Activated CD8-positive, alpha-beta T cell treated with anti-CD3 and anti-CD28 coated beads for 36 hours (primary cell): Measurements from ENCODE around the gene PTPRN2. TPM values are rescaled to one million over a fixed set of nuclear protein-coding genes. Genes with fewer than 3 reads are reported as not detected.

ENCODE experiments used
- ATAC-seq: fragments of 200-7000 bp; cut with Tn5 transposase; one replicate; pipeline ENCODE4 v1.10.0; 2021; ENCODE audit warnings: mild to moderate bottlenecking, moderate library complexity
- CTCF ChIA-PET: fragments of 350-600 bp; sonication (Branson Sonifier 250); formaldehyde crosslinking; loops from one replicate; lab custom pipeline; 2021; ENCODE audit warnings: antibody characterized with exemption; lab: Charles Lee
- POLR2A ChIA-PET: fragments of 350-600 bp; sonication (Branson Sonifier 250); formaldehyde crosslinking; loops from one replicate; lab custom pipeline; 2021; ENCODE audit warnings: antibody characterized with exemption; lab: Charles Lee
- DNase-seq: peaks from one replicate; pipeline ENCODE4 v3.0.0-alpha.2; 2020
- H3K27ac Mint-ChIP-seq: one replicate; pipeline ENCODE4 v1.8.0; 2021; ENCODE audit warnings: mild to moderate bottlenecking, mixed read lengths
- H3K27me3 Mint-ChIP-seq: one replicate; pipeline ENCODE4 v1.8.0; 2021; ENCODE audit warnings: mixed read lengths
- H3K36me3 Mint-ChIP-seq: one replicate; pipeline ENCODE4 v1.8.0; 2021; ENCODE audit warnings: low read depth, mixed read lengths
- H3K4me1 Mint-ChIP-seq: one replicate; pipeline ENCODE4 v1.8.0; 2021; ENCODE audit warnings: low read depth, mixed read lengths
- H3K4me3 Mint-ChIP-seq: one replicate; pipeline ENCODE4 v1.8.0; 2021; ENCODE audit warnings: mild to moderate bottlenecking, moderate library complexity, mixed read lengths
- H3K9me3 Mint-ChIP-seq: one replicate; pipeline ENCODE4 v1.8.0; 2021; ENCODE audit warnings: mixed read lengths
- intact Hi-C: fragments of 100-400 bp; cut with micrococcal nuclease; formaldehyde crosslinking; loops from one replicate; pipeline ENCODE4 v1.10.0; 2022
- total RNA-seq, 2 experiments: library from RNA; stranded (reverse); gene quantifications; one replicate each; pipeline ENCODE4 v1.2.3, GENCODE V29; 2021
- TF ChIP-seq, protein P1 (sequence below): fragments of 200-600 bp; IDR thresholded peaks from one replicate; pipeline ENCODE4 v1.8.0; 2022; ENCODE audit warnings: antibody characterized with exemption, mild to moderate bottlenecking

Gene PTPRN2
- total RNA-seq, 2 experiments from 2014 or later, result 0.49 to 0.65 TPM

DNA sequence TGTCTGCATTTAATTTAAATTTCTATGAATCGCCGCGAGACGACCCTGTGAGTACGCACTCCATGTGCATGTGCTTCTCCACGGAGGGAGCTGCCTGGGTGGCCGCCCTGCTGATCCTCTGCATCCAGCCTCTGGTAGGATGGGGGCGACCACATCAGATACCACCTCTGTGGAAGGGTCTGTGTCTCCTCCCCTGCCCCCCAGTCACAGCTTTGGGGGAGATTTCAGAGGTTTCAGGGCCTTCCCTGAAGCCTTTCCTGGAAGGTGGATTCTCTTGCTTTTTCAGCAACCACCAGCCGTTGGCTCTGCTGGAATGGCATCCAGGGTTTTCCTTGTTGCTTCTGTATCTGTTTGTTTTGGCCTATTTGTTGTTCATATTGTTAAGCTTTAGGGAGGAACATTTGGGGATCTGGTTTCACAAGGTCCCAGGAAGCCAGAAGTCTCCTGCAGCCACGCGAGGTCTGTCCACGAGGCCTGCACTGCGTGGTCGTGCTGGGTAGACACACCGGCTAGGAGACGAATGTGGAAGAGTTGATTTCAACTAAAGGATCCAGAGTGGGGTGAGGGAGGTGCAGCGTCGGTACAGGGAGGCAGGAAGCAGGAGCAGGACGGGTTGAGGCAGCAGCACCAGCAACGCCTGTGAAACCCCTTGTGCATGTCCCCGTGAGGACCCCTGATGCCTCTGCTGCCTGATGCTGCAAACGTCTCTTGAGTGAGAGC, 329.1 kb downstream of the PTPRN2 start:
- Mint-ChIP-seq H3K27ac (no peak overlapping the region), H3K36me3 (no peaks in the 10 kb centered on the region), H3K4me3 (no peak overlapping the region), H3K27me3 (no peaks in the 10 kb centered on the region), H3K4me1 (no peaks in the 10 kb centered on the region), H3K9me3 (no peaks in the 10 kb centered on the region)
- intact Hi-C loops, result no loop called here
- ATAC-seq (no peak), DNase-seq (no peak)
- ChIA-PET POLR2A (no interaction called here), CTCF (no interaction called here)
- TF ChIP-seq, protein P1, sequence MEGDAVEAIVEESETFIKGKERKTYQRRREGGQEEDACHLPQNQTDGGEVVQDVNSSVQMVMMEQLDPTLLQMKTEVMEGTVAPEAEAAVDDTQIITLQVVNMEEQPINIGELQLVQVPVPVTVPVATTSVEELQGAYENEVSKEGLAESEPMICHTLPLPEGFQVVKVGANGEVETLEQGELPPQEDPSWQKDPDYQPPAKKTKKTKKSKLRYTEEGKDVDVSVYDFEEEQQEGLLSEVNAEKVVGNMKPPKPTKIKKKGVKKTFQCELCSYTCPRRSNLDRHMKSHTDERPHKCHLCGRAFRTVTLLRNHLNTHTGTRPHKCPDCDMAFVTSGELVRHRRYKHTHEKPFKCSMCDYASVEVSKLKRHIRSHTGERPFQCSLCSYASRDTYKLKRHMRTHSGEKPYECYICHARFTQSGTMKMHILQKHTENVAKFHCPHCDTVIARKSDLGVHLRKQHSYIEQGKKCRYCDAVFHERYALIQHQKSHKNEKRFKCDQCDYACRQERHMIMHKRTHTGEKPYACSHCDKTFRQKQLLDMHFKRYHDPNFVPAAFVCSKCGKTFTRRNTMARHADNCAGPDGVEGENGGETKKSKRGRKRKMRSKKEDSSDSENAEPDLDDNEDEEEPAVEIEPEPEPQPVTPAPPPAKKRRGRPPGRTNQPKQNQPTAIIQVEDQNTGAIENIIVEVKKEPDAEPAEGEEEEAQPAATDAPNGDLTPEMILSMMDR, result no peak

DNA sequence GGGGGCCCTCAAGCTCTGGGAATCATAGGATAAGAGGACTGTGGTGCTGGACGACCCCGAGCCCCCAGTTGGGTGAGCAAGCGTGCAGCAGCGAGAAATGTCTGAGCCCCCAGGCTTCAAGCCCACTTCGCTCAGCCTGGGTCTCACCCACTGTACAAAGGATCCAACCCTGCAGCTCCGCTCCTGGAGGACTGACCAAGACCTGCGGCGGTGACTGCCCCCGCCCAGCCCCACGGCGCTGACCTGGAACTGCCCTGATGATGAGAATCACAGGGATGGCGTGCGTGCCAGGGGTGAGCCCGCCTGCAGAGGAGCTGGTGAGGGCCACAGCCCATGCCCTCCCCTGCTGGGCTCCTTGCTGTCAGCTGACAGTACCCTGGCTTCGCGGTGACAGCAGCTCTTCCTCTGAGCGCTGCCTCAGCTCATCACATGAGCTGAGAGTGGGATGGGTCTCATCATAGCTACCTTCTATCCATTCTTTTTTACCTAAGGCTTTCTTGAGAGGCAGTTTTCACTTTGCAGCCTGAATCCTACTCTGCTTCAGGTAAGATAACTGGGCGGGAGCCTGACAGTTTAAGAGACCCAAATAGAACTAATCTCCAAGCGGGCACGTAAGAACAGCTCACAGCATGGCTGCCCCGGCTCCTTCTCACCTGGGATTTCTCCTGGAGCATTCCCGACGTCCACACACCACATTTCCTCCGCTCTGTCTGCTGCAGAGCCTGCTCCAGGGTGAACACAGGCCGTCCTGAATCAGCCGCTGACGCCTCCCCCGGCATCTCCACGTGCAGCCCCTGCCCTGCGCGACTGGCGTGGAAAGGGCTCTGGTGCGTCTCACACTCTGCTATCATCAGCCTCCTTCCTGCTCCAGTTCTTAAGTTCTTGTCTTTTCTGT, 329.9 kb downstream of the PTPRN2 start:
- H3K36me3 Mint-ChIP-seq, result no peaks in the 10 kb centered on the region
- CTCF ChIA-PET, result no interaction called here
- TF ChIP-seq, protein P1, result no peak

DNA sequence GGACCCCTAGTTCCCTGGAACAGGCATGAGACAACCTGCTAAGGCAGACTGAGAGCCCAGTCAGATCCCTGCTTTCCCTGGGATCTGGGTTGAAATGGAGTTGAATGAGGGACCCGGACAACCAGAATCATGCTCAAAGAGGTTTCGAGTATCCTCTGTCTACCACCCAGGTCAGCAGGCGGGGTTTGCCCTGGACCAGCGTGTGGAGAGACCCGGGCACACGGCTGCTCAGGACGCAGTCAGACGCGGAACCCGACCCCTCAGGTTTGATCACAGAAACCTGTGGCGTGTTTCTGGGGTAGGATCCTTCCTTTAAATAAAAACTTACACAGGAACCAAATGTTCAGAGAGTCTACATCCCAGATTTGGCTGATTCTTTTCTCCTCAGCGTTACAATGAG, 330.6 kb downstream of the PTPRN2 start:
- H3K27ac Mint-ChIP-seq, result no peak overlapping the region
- H3K4me1 Mint-ChIP-seq, result no peaks in the 10 kb centered on the region
- DNase-seq, result no peak
- CTCF ChIA-PET, result no interaction called here
- no peak overlapping the region for H3K4me3 Mint-ChIP-seq
- POLR2A ChIA-PET, result no interaction called here
- intact Hi-C loops, result no loop called here
- H3K36me3 Mint-ChIP-seq, result no peaks in the 10 kb centered on the region
- ATAC-seq, result no peak
- TF ChIP-seq, protein P1, result no peak
- no peaks in the 10 kb centered on the region for H3K27me3 Mint-ChIP-seq
- H3K9me3 Mint-ChIP-seq, result no peaks in the 10 kb centered on the region

More for the DNA sequence above, 329.9 kb downstream of the PTPRN2 start:
- H3K4me1 Mint-ChIP-seq, result no peaks in the 10 kb centered on the region
- H3K27ac Mint-ChIP-seq, result no peak overlapping the region
- POLR2A ChIA-PET, result no interaction called here
- intact Hi-C loops, result no loop called here
- no peaks in the 10 kb centered on the region for H3K27me3 Mint-ChIP-seq
- ATAC-seq, result no peak
- no peak for DNase-seq
- no peak overlapping the region for H3K4me3 Mint-ChIP-seq
- no peaks in the 10 kb centered on the region for H3K9me3 Mint-ChIP-seq

DNA sequence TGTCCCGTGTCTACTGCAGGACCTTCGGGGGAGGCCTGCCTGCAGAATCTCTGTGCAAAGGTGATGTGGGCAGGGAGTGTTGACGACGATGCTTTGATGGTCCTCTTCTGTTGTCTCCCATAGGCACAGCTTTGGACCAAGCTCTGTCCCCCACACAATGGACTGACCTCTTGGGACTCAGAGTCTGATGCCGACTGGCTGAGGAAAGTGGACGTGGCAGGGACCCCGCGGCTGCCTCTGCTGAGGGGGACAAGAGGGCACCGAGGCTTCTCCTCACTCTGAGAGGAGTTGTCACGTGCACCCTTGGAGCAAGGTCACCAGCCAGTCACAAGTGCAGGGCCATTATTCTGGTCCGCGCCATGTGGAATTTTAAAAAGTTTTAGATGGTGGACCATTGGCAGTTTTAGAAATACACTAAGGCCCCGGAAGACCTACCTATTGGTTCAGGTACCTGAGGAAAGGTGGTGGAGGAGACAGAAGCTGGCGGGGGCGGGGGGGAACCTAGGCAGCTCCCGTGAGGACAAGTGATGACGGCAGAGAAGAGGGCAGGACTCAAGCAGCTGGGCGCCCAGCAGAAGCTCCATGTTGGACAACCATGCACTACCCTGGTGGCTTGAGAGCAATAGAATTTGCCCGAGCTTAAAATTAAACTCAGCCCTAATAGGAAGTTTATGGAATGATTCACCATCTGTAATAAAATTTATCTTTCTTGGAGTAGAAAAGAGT, 331.4 kb downstream of the PTPRN2 start:
- intact Hi-C loops, result no loop called here
- Mint-ChIP-seq H3K4me3 (no peak overlapping the region), H3K9me3 (no peaks in the 10 kb centered on the region), H3K27me3 (no peaks in the 10 kb centered on the region), H3K4me1 (no peaks in the 10 kb centered on the region), H3K36me3 (no peaks in the 10 kb centered on the region), H3K27ac (no peak overlapping the region)
- ChIA-PET CTCF (no interaction called here), POLR2A (no interaction called here)
- TF ChIP-seq, protein P1, result no peak
- no peak for DNase-seq
- ATAC-seq, result no peak
